NCI-H510A (cell line): ENCODE measurements around the gene FGD5.

ENCODE experiments used
- DNase-seq: peaks from one replicate; lab custom pipeline; 2025; lab: John Stamatoyannopoulos, UW

The FGD5 gene

GRCh38 chr3:14849638-14850230 lies 31.0 kb downstream of the FGD5 start:
- DNase-seq, result no peak

GRCh38 chr3:14852058-14852594 lies 33.4 kb downstream of the FGD5 start:
- DNase-seq, result no peak

- DNase-seq, result no peak
Measured at GRCh38 chr3:14852717-14853116, 34.0 kb downstream of the FGD5 start.

GRCh38 chr3:14853271-14853951 lies 34.6 kb downstream of the FGD5 start:
- no peak for DNase-seq

GRCh38 chr3:14857506-14857905 lies 38.7 kb downstream of the FGD5 start:
- DNase-seq, result no peak

DNA sequence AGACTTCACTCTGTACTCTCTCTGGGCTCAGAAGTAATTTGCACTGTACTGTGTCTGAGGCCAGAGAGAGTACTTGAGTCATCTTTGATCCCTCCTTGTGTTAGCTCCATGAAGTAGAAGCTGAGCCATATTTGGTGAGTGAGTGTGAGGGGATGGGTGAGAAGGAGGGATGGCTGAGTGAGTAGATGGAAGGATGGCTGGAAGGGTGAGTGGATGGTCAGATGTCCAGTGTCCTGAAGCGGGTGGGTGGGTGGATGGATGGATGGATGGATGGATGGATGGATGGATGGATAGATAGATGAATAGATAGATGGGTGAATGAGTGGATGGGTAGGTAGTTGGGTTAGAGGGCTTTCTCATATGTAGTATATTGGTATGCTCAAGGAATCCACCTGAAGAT lies 39.3 kb downstream of the FGD5 start:
- no peak for DNase-seq

DNA sequence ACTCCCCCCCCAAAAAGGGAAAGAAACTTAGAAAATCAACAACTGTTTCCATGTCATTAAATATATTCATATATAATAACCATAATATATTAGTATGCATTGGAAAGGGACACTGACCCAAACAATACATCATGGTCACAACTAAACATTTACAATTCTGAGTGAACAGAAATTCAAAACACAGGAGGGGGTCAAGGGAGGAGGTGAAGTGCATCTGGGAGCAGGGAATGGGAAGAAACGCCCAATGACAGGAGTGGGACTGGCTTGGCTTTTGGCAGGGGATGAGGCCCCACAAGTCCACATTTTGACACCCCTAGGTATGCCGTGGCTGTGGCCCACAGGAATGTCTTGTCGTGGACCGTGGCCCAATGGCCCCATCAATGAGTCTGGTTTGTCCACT lies 41.1 kb downstream of the FGD5 start:
- no peak for DNase-seq

- DNase-seq, result no peak
Measured at GRCh38 chr3:14861031-14861430, 42.3 kb downstream of the FGD5 start.

- no peak for DNase-seq
Measured at GRCh38 chr3:14861446-14862302, 42.9 kb downstream of the FGD5 start.

- no peak for DNase-seq
Measured at GRCh38 chr3:14862303-14862660, 43.5 kb downstream of the FGD5 start.

DNA sequence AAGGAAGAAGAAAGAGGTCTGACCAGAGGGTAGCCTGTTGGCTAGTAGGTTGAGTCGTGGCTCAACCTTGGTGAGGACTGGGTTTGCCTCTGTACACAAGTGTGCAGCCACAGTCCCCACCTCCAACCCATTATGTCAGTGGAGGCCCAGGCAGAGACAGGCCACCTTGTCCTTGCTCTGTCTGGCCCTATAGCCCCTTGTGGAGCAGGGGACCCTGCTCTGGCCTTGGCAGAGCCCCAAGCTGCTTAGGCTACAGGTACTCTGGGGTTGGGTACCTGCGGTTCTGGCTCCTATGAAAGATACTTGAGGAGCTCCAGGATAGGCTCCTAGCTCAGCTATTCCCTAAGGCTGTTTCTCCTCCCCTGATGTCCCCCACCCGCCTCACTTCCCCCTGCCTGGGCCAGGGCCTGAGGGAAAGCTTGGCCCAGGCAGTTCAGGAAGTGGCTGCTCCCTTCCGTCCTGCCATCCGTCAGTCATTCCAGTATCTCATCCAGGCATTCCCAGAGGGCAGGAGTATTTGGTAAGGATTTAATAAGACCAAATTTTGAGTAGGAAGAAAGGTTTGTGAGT lies 44.0 kb downstream of the FGD5 start:
- no peak for DNase-seq

- DNase-seq, result no peak
Measured at GRCh38 chr3:14863333-14864100, 44.8 kb downstream of the FGD5 start.

DNA sequence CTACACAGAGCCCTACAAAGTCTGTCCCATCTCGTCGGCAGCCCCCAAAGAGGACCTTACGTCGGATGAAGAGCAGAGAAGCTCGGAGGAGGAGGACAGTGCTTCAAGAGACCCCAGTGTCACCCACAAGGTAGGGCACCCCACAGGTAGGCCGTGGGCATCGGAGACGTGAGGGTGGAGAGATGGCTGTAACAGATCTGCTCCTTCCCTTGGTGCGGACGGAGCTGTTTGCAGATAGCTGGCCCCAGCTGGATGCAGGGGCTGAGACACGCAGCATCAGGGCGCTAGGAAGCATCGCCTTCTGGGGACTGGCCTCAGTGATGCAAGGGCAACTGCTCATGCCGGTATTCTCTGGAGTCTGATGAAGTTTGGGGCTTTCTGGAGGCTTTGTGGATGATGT lies 45.4 kb downstream of the FGD5 start:
- DNase-seq, result no peak

DNA sequence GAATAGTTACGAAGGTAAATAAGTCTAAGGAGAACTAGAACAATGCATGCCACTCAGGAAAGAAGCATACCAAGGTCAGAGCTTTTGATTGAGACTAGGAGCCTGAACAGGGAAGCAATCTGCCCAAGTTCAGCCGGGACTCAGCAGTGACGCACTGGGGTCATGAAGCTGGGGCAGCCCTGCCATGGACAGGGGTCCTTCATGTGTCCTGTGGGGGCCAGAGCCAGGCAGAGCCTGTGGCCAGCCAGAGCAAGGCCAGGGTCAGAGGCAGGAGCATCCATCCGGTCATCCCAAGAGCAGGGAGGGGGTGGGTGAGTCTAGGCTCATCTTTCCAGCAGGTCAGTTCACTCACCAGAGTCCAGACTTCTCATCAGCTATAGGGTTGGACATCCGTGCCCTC lies 47.9 kb downstream of the FGD5 start:
- DNase-seq, result no peak

DNA sequence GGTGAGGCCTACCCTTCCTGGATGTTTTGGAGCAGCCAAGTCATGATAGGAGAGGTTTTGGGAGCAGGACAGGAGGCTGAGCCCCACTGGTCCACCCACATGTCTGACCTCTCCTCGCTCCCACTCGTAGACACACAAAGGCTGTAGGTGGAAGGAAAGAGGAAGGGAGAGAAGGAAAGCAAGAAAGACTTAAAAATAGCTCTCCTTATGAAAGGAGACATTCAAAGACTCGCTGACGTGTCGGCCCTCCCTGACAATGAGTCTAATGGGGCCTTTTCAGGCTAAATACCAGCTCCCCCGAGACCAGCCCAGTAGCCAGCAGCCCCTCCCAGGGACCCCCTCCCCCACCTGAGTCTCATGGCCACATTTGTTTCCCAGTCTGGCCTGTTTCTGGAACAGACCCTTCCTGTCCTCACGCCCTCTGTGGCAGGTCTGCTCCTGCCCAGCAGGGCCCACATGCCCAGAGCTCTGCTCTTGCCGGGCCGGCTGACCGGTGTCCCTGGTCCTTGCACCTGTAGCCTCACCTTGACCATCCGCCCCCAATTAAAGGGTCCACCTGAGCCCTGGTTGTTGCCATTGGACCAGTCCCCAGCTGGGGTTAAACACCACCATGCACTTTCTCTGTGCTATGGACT lies 49.3 kb downstream of the FGD5 start:
- DNase-seq, result no peak

GRCh38 chr3:14869917-14870782 lies 51.4 kb downstream of the FGD5 start:
- DNase-seq, result no peak

- no peak for DNase-seq
Measured at GRCh38 chr3:14870783-14871060, 52.0 kb downstream of the FGD5 start.

GRCh38 chr3:14871456-14872200 lies 52.9 kb downstream of the FGD5 start:
- no peak for DNase-seq

DNA sequence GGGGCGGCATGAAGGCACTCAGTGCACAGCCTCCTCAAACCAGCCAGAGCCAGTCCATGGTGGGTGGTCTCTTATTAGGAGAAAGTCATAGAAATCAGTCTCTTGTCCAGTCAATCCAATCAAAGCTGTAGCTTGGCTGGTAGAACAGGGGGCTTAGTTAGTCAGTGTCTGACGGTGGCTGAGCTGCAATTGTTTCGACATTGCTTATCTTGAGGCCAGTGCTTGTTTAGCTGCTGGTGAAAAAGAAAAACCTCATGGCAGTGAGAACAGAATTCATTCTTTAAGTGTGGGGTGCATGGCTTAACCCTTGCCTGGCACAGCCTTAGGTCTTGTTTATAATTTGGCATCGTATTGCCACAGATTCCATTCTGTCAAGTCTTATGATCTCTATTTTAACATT lies 53.9 kb downstream of the FGD5 start:
- no peak for DNase-seq

DNA sequence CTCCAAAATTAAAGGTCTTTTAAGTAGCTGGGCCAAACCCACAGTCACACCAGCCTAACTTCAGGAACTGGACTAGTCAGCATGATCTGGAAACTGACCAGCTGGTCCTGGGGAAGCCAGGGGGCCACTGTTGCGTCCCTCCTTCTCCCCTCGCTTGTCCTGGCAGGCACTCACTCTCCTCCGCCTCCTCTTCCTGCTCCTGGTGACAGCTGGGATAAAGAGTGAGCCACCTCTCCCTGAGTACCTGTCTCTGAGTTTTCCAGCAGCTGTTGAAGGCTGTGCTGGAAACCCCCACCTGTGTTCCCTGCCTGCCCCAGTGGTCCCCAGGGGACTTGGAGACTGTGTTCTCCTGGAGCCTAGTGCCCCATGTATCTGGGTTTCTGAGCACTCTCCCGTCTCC lies 56.0 kb downstream of the FGD5 start:
- DNase-seq, result no peak
